DMS79 treated with DMSO at 0.1 percent for 48 hours (cell line): Measurements from ENCODE around the gene PRSS35.
"Not testable (repeated sequence)": the region's sequence is repeated elsewhere in the genome, so short reads cannot be mapped to it uniquely, and the experiment has no call there.

Experiments
- DNase-seq: peaks from one replicate; lab custom pipeline; 2025; lab: John Stamatoyannopoulos, UW

PRSS35 gene

DNA sequence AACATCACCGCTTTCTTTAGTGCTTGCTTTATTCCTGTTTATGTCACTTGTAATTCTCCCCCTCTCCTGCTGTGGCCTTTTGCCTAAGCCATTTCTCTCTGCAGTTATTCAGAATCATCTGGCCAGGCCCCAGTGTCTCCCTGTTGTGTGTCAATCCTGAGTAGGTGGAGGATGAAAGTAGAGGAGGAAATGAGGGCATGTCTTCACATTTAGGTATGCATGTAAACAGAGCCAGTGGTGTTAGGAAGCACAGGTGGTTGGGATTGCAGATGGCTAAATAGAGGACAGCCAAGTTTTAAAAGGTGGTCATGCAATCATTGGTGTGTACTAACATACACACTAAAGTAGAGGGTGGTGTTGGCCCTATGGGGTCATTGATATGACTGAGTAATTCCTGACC is 5.2 kb downstream of the PRSS35 start:
- no peak for DNase-seq

- DNase-seq: no peak
These were observed 6.6 kb downstream of the PRSS35 start for GRCh38 chr6:83518816-83519480.

DNA sequence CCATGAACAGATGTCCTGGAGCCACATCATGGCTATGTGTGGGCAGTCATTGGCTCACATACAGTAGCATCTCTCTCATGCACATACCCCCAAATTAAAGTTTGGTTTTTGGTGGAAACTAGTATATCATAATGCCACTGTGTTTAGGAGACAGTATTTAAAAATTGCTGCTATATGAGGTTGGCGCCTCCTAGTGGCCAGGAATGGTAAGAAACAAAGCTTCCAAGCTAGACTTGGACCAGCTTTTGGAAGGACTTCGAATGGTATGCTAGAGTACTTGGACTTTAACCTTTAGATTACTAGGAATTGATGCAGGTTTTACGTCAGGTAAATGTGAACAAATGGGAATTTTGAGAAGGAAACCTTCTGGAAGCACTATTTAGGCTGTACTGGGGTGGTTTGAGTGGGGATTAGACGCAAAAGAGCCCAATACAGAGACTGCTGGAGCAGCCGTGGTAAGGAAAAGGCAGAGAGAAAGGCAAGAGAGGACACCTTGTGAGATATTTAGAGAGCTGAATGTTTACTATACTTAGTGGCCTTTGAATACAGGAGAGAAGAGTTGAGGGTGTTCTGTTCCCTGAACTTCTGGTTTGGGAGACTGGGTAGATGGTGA is 23.8 kb downstream of the PRSS35 start:
- DNase-seq: no peak

- no peak for DNase-seq
These were observed 24.6 kb downstream of the PRSS35 start for GRCh38 chr6:83536647-83537589.

DNA sequence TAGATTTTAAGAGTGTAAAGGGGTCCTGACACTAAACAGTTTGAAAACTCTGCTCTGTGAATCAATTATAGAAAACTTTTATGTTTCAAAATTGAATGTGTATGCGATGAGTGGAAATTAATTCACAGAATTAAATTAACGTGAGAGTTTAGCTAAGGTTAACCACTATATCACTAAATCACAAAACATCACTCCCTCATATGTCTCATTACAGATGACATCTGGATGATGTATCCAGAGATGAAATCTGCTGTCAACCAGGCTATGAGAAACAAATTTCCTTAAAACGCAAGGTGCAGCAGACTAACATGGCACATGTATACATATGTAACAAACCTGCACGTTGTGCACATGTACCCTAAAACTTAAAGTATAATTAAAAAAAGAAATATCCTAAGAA is 27.3 kb downstream of the PRSS35 start:
- DNase-seq: no peak

- no peak for DNase-seq
These were observed 34.3 kb downstream of the PRSS35 start for GRCh38 chr6:83546636-83547035.

GRCh38 chr6:83550482-83550881 is 38.1 kb downstream of the PRSS35 start:
- DNase-seq: not testable (repeated sequence)

DNA sequence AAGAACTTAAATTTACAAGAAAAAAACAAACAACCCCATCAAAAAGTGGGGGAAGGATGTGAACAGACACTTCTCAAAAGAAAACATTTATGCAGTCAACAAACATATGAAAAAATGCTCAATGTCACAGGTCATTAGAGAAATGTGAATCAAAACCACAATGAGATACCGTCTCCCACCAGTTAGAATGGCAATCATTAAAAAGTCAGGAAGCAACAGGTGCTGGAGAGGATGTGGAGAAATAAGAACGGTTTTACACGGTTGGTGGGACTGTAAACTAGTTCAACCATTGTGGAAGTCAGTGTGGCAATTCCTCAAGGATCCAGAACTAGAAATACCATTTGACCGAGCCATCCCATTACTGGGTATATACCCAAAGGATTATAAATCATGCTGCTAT is 39.4 kb downstream of the PRSS35 start:
- not testable (repeated sequence) for DNase-seq

GRCh38 chr6:83556871-83557270 is 44.5 kb downstream of the PRSS35 start:
- no peak for DNase-seq

DNA sequence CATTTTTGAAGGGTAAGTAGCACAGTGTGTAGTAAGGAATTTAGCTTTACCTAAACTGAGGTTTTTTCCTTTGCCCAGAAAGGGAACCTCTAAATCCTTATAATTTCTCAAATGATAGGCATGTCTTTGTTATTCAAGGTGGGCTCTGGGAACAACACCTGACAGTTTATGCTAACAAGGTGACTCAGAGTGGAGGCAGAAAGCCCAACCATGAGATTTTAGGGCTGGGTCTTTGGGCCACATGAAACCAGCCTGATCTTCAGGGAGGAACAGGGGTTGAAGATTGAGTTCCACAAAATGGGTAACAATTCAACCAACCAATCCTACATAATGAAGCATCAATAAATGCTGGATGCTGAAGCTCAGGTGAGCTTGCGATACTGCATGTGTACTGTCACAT is 46.6 kb downstream of the PRSS35 start:
- no peak for DNase-seq

DNA sequence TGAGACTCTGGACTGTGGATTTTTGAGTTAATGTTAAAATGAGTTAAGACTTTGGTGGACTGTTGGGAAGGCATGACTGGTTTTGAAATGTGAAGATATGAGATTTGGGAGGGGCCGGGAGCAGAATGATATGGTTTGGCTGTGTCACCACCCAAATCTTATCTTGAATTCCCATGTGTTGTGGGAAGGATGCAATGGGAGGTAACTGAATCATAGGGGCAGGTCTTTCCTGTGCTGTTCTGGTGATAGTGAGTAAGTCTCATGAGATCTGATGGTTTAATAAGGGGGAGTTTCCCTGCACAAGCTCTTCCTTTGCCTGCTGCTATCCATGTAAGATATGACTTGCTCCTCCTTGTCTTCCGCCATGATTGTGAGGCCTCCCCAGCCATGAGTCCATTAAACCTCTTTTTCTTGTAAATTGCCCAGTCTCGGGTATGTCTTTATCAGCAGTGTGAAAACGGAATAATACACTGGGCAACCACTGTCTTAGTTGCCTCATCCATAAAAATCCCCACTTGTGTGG is 59.4 kb downstream of the PRSS35 start:
- not testable (repeated sequence) for DNase-seq

- no peak for DNase-seq
These were observed 62.4 kb downstream of the PRSS35 start for GRCh38 chr6:83574783-83575182.
